Lower leg skin (tissue), 4 donors: ENCODE data around the gene NOC2L. TPM values are rescaled to one million over a fixed set of nuclear protein-coding genes. Genes with fewer than 3 reads are reported as not detected.
"Not testable (repeated sequence)": the region's sequence is repeated elsewhere in the genome, so short reads cannot be mapped to it uniquely, and the experiment has no call there.

Experiments
- DNase-seq, 2 donors: peaks; one replicate each; pipeline ENCODE4 v3.0.0-alpha.2; 2019; ENCODE audit warnings: low spot score in 2 of 2
- H3K4me3 ChIP-seq: fragments of 200-600 bp; sonication (generic); 2 replicates; pipeline ENCODE4 v1.5.1; 2017; ENCODE audit warnings: mild to moderate bottlenecking, low read depth; ENCODE audit not compliant: poor library complexity, severe bottlenecking
- POLR2A ChIP-seq, 2 donors: fragments of 450-650 bp; IDR thresholded peaks; one replicate each; pipeline ENCODE4 v1.6.1; 2016 to 2017; ENCODE audit warnings: antibody characterized with exemption in 2 of 2, mild to moderate bottlenecking in 1 of 2, moderate library complexity in 1 of 2
- WGBS, 2 donors: methylation state at CpG; one replicate each; pipeline ENCODE4 v1.1.5; 2018; 5-methylcytosine and 5-hydroxymethylcytosine counted together
- intact Hi-C: fragments of 100-400 bp; cut with DNase I; formaldehyde crosslinking; loops from one replicate; pipeline ENCODE4 v1.15.0; 2023; ENCODE audit warnings: low total_unique reads
- total RNA-seq, 4 donors: library from RNA; depleted of rRNA; stranded (reverse); fragments of >200 nt; gene quantifications; one replicate each; pipeline ENCODE4 v1.1.0, GENCODE V29; 2016
- TF ChIP-seq, protein P1 (sequence below), 3 donors: fragments of 450-650 bp; IDR thresholded peaks; one replicate each; pipeline ENCODE4 v1.5.1; 2016; ENCODE audit warnings: antibody characterized with exemption in 3 of 3, mild to moderate bottlenecking in 3 of 3, moderate library complexity in 2 of 3

The NOC2L gene
- total RNA-seq, 4 donors from 2014 or later, result 44.7 to 67.8 (median 59.6) TPM

- DNase-seq, result no peak
- intact Hi-C loops, result no loop called here
- H3K4me3 ChIP-seq, result no peak overlapping the region
- TF ChIP-seq, protein P1, sequence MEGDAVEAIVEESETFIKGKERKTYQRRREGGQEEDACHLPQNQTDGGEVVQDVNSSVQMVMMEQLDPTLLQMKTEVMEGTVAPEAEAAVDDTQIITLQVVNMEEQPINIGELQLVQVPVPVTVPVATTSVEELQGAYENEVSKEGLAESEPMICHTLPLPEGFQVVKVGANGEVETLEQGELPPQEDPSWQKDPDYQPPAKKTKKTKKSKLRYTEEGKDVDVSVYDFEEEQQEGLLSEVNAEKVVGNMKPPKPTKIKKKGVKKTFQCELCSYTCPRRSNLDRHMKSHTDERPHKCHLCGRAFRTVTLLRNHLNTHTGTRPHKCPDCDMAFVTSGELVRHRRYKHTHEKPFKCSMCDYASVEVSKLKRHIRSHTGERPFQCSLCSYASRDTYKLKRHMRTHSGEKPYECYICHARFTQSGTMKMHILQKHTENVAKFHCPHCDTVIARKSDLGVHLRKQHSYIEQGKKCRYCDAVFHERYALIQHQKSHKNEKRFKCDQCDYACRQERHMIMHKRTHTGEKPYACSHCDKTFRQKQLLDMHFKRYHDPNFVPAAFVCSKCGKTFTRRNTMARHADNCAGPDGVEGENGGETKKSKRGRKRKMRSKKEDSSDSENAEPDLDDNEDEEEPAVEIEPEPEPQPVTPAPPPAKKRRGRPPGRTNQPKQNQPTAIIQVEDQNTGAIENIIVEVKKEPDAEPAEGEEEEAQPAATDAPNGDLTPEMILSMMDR (IDR thresholded peaks at IDR 0.05), result no peak
- TF ChIP-seq POLR2A (IDR thresholded peaks at IDR 0.05), result no peak
- 86 to 92% methylated on average over 5 to 7 of the region's 7 CpGs for WGBS, 2 donors
Measured at GRCh38 chr1:952603-953002, 6.5 kb downstream of the NOC2L start.

DNA sequence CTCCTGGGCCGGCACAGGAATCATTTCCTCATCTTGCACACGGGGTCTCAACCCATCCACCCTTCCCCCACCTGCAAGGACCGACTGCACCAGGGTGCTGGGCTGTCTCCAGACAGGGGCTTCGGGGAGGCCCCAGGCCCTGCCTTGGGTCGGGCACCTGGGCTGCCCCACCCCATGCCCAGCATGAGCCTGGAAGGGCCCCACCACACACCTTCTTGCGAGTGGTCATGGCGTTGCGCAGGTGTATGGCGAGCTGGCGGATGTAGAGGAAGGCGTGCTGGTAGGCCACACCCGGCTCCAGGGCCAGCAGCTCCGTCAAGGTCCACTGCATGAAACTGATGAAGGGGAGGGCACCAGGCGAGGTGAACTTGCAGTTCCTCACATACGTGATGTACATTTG is 6.9 kb downstream of the NOC2L start:
- TF ChIP-seq, protein P1 (IDR thresholded peaks at IDR 0.05), result no peak
- TF ChIP-seq POLR2A (IDR thresholded peaks at IDR 0.05), result no peak
- H3K4me3 ChIP-seq, result no peak overlapping the region
- no peak for DNase-seq
- intact Hi-C loops, result no loop called here
- 89 to 92% methylated on average over 15 of the region's 15 CpGs for WGBS, 2 donors

GRCh38 chr1:951364-951763 is 7.7 kb downstream of the NOC2L start:
- TF ChIP-seq, protein P1 (IDR thresholded peaks at IDR 0.05), result no peak
- TF ChIP-seq POLR2A (IDR thresholded peaks at IDR 0.05), result no peak
- no peak for DNase-seq
- intact Hi-C loops, result no loop called here
- 79 to 83% methylated on average over 6 of the region's 6 CpGs for WGBS, 2 donors
- H3K4me3 ChIP-seq, result no peak overlapping the region

GRCh38 chr1:950881-951280 is 8.2 kb downstream of the NOC2L start:
- no peak overlapping the region for H3K4me3 ChIP-seq
- WGBS, 2 donors, result 91 to 96% methylated on average over 21 to 23 of the region's 23 CpGs
- TF ChIP-seq, protein P1 (IDR thresholded peaks at IDR 0.05), result no peak
- no peak for TF ChIP-seq POLR2A (IDR thresholded peaks at IDR 0.05)
- no peak for DNase-seq
- intact Hi-C loops, result no loop called here

DNA sequence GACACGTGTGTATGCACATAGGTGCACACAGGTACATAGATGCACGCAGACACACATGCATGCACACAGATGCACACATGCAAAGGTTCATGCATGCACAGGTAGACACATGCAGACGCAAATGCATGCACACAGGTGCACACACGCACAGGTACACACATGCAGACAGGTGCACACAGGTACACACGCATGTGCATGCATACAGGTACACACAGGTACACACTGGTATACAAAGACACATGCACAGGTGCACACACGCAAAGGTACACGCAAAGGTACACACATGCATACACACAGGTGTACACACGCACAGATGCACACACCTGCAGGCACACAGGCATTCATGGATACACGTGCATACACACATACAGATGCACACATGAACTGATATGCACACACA is 8.8 kb downstream of the NOC2L start:
- WGBS, 2 donors, result 90 to 97% methylated on average over 9 of the region's 9 CpGs
- no peak overlapping the region for H3K4me3 ChIP-seq
- intact Hi-C loops, result no loop called here
- DNase-seq, result no peak
- TF ChIP-seq POLR2A (IDR thresholded peaks at IDR 0.05), result no peak
- TF ChIP-seq, protein P1 (IDR thresholded peaks at IDR 0.05), result no peak

DNA sequence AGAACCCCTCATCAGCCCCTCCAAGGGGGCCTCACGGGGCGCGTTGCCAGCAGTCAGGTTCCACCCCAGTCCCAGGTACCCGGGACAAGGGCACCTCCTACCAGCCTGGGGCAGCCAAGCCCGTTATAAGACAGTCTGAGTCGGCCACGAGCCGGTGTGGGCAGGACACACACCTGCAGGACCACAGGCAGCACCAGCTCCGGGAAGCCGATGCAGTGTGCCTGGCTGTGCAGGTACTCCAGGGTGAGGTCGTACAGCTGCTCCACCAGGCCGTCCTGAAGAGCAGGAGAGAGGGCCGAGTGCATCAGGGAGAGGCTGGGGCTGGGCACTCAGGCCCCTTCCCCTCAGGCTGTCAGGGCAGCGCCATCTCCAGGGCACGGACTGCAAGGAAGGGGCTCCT is 11.1 kb downstream of the NOC2L start:
- intact Hi-C loops, result no loop called here
- H3K4me3 ChIP-seq, result no peak overlapping the region
- WGBS, 2 donors, result 90% methylated on average over 10 of the region's 15 CpGs; no CpG with 5 or more reads in 1 of the 2 donors
- no peak for DNase-seq
- TF ChIP-seq POLR2A (IDR thresholded peaks at IDR 0.05), result no peak
- TF ChIP-seq, protein P1 (IDR thresholded peaks at IDR 0.05), result no peak

- intact Hi-C loops, H3K4me3 ChIP-seq, DNase-seq: not testable (repeated sequence)
- 91 to 92% methylated on average over 13 of the region's 13 CpGs for WGBS, 2 donors
Measured at GRCh38 chr1:946811-947210, 12.2 kb downstream of the NOC2L start.
